ENCODE results near the gene KMT5C.
"Not testable (repeated sequence)": the region's sequence is repeated elsewhere in the genome, so short reads cannot be mapped to it uniquely, and the experiment has no call there.

Gene KMT5C

GRCh38 chr19:55320844-55321419 is 18.7 kb upstream of the KMT5C start:
- DNase-seq = no peak

DNA sequence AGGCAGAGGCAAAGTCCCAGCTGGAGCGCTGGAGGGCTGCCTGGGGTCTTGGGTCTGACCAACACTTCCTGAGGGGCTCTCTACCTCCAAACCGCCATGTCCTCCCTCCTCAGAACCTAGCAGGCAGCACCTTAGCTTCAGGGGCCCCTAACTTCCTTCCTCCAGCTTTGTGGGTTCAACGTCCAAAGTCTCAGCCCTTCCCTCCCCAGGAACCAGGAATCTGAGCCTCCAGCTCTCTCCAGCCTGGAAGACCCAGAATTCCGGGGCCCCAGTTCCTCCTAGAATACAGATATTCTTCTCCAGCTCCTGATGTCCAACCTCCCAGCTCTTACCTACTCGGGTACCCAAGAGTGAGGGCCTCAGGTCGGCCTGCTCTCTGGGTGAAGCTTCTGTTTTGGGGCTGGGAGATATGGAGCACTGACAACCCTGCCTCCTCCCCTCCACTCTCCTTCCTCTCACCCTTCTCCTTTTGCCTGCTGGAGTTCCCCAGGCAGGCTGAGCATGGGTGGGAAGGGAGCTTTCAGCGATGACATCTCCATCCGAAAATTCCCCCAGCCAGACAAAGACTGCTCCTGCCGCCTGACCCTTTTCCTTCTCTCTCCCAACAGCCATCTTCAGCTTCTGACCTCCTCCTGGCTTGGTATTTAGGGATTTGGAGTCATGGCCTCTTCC is 18.1 kb upstream of the KMT5C start:
- DNase-seq = no peak

GRCh38 chr19:55322204-55322885 is 17.3 kb upstream of the KMT5C start:
- DNase-seq = no peak

GRCh38 chr19:55324662-55325061 is 15.0 kb upstream of the KMT5C start:
- DNase-seq = no peak

GRCh38 chr19:55325172-55325571 is 14.5 kb upstream of the KMT5C start, which contains the start of gene TMEM150B:
TMEM150B (minus strand) TSS chr19:55325341; CDS start chr19:55321036, 4,305 bp downstream.
- no peak for DNase-seq

GRCh38 chr19:55328774-55329318 is 10.8 kb upstream of the KMT5C start:
- not testable (repeated sequence) for DNase-seq

GRCh38 chr19:55329791-55330190 is 9.9 kb upstream of the KMT5C start:
- not testable (repeated sequence) for DNase-seq

DNA sequence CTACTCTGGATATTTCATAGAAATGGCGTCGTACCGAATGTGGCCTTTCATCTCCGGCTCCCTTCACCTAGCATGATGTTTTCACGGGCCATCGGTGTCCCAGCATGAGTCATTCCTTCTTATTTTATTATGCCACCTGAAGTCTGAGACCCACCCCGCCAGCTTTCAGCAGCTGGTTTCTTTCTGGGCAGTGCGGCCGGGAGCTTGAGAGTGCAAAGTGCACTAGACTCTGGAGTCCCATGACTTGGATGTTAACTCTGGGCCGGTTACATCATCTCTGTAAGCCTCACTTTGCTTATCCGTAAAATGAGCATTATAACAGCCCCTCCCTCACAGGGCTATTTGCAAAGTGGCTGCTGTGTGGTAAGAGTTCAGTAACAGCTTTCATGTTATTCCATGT is 5.8 kb upstream of the KMT5C start:
- DNase-seq = no peak

- DNase-seq = no peak
Observed at GRCh38 chr19:55336101-55336500, 3.6 kb upstream of the KMT5C start.

DNA sequence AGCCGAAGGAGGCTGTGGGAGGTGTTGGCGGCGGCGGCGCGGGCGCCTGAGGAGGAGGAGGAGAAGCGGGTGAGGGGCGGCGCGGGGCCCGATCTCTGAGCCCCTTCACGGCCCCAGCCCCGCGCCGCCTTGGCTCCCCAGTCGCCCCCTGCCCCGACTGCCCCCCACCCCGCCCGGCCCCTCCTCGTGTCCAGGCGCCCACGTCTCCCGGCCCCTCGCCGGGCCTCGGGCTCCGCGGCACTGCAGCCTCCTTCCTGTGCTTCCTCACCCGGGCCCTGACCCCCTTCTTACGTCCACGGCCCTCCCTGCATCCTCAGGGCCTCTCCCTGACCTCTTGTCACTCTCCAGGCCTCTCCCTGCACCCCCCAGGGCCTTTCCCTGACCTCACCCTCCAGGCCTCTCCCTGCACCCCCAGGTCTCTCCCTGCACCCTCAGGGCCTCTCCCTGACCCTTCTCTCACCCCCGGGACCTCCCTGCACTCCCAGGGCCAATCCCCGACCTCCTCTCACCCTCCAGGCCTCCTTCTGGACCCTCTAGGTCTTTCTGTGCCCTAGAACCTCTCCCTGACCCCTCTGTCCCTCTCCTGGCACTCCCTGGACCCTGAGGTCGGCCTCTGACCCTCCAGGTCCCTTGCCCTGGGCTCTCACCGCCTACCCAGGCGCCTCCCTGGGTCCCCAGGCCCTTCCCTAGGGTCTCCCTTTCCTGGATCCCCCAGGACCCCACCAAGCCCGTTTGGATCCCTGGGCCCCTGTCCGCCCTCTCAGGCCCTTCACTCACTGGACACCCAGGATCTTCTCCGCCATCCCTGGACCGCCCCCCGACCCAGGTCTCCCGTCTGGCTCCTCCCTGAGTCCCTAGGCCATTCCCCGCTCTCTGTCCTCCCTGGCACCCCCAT is 460 bp downstream of the KMT5C start:
- peak in 1 of 2 donors; percentile 28 for DNase-seq

GRCh38 chr19:55340784-55341147 is 1.1 kb downstream of the KMT5C start:
- DNase-seq = peak in 1 of 2 donors; percentile 26

GRCh38 chr19:55341171-55341588 is 1.5 kb downstream of the KMT5C start:
- DNase-seq = peak; percentile 65 to 80

DNA sequence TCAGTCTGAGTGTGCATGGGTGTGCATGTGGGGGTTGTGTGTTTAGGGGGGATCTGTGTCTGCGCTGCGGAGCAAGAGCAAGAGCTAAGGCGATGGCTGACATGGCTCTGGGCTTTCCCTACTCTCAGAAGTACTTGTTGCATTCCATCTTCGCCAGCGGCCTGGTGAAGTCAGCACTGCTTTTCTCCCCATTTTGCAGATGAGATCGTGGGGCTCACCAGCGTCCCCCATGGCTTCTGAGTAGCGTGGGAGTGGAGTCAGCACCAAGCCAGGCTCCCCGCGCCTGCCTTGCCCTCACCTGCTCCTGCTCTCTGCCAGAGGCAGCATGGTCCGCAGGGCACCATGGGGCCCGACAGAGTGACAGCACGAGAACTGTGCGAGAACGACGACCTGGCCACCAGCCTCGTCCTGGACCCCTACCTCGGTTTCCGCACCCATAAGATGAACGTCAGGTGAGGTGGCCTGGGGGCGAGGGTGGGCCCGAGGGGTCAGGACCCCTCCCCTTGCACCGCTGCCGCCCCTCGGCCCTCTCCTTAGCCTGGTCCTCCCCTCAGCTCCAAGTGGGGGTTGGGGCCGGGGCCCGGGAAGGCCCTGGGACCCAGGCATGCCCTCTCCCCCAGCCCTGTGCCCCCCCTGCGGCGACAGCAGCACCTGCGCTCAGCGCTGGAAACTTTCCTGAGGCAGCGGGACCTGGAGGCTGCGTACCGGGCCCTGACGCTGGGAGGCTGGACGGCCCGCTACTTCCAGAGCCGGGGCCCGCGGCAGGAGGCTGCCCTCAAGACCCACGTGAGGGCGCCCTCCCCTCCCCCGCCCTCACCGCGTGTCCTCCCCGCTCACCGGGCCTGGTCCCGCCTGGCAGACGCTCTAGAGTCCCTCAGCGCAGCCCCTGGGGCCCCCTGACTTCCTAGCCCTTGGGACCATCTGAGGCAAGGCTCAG is 2.2 kb downstream of the KMT5C start:
- no peak for DNase-seq

GRCh38 chr19:55344444-55344843 is 4.8 kb downstream of the KMT5C start:
- no peak for DNase-seq

GRCh38 chr19:55345101-55345817 is 5.6 kb downstream of the KMT5C start:
- no peak for DNase-seq

GRCh38 chr19:55345818-55346724 is 6.4 kb downstream of the KMT5C start:
- no peak for DNase-seq

DNA sequence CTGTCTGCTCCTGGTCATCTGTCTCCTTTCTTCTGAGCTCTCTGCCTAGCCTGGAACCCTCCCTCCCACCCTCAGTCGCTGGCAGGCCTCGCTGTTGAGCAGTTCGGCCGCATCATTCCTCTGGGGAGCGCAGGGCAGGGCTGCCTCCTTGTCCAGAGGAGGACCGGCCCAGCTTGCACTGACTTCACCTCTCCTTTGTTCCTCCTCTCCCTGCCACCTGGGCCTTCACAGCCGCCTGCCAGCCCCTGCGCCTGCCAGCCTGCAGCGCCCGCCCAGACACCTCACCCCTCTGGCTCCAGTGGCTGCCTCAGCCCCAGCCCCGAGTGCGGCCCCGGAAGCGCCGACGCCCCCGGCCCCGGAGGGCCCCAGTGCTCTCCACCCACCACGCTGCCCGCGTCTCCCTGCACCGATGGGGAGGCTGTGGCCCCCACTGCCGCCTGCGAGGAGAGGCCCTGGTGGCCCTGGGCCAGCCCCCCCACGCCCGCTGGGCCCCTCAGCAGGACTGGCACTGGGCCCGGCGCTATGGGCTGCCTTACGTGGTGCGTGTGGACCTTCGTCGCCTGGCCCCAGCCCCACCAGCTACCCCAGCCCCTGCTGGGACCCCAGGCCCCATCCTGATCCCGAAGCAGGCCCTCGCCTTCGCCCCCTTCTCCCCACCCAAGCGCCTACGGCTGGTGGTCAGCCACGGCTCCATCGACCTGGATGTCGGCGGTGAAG is 7.2 kb downstream of the KMT5C start:
- no peak for DNase-seq

GRCh38 chr19:55347442-55348009 is 7.8 kb downstream of the KMT5C start:
- DNase-seq = no peak

Data from stimulated activated CD4-positive, alpha-beta T cell treated with anti-CD3 and anti-CD28 coated beads, Interleukin-2, amount 100 ng/mL, for 24 hours (primary cell).